ENCODE data around the gene TPM2.

Gene TPM2

GRCh38 chr9:35717132-35717870 lies 27.6 kb upstream of the TPM2 start:
- Histone ChIP-seq H3K4me1 (ENCODE audit: control insufficient read depth, insufficient read depth, low read length, unreplicated experiment) (no peaks in the 10 kb centered on the region), H2AFZ (ENCODE audit: low read length, unreplicated experiment) (no peak overlapping the region), H3K36me3 (ENCODE audit: insufficient read depth, low read length) (peaks cover 71% of the 10 kb centered on the region), H3K79me2 (ENCODE audit: control insufficient read depth, insufficient read depth, low read length, unreplicated experiment) (peaks cover 14% of the 10 kb centered on the region), H3K27me3 (ENCODE audit: insufficient read depth, low read length) (no peaks in the 10 kb centered on the region), H3K4me3 (ENCODE audit: low read depth, low read length) (no peak overlapping the region), H3K27ac (ENCODE audit: low read depth, low read length) (no peak overlapping the region)

DNA sequence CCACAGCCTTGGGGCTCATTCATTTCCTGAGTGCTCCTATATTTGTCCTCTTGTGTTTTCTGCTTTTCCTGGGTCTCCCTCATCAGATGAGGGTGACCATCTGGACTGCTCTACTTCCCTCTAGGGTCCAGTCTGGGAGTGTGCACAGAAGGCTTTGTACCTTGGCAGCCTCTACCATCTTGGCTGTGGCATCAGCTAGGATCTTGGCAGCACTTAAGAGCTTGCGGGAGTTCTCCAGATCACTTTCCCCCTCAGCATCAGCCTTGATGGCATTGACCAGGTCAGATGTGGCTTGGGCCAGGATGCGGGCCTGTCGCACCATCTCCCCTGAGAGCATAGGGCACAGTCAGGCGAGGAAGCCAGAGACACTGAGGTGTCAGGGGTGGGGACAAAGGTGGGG lies 26.5 kb upstream of the TPM2 start:
- peaks cover 64% of the 10 kb centered on the region for H3K36me3 ChIP-seq (ENCODE audit: insufficient read depth, low read length)
- no peak overlapping the region for H3K27ac ChIP-seq (ENCODE audit: low read depth, low read length)
- H2AFZ ChIP-seq (ENCODE audit: low read length, unreplicated experiment) = no peak overlapping the region
- H3K27me3 ChIP-seq (ENCODE audit: insufficient read depth, low read length) = no peaks in the 10 kb centered on the region
- H3K4me1 ChIP-seq (ENCODE audit: control insufficient read depth, insufficient read depth, low read length, unreplicated experiment) = no peaks in the 10 kb centered on the region
- no peak overlapping the region for H3K4me3 ChIP-seq (ENCODE audit: low read depth, low read length)
- peaks cover 6% of the 10 kb centered on the region for H3K79me2 ChIP-seq (ENCODE audit: control insufficient read depth, insufficient read depth, low read length, unreplicated experiment)

DNA sequence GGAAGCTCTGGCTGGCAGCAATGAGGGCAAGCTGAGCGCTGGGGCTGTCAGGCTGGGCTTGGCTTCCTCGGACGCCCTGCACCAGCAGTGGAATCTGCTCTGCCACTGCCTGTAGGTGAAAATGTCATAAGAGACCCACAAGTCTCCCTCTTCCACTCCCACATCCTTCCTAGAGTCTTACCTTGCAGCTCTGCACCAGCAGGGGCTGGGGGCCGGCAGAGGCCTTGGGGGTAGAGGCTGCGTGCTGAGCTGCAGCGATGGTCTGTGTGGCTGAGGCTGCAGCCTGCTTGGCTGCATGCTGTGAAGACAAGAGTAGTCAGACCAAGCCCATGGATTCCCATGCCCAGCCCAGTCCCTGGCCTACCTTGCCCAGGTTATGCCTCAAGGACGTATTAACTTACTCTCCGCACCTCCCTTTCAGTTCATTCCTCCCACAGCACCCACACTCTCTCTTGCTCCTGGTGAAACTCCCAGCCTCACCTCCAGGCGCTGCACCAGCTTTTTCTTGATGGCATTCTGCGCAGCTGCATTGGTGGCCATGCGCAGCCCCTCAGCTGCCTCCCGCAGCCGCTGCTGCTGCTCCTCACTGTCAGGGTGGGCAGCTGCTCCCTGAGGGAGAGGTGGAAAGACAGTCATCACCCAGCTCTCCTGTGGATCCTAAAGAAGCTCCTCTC lies 25.0 kb upstream of the TPM2 start:
- Histone ChIP-seq H3K36me3 (ENCODE audit: insufficient read depth, low read length) (peaks cover 60% of the 10 kb centered on the region; the same call in 1 of the 2 replicates), H3K4me1 (ENCODE audit: control insufficient read depth, insufficient read depth, low read length, unreplicated experiment) (no peaks in the 10 kb centered on the region), H3K79me2 (ENCODE audit: control insufficient read depth, insufficient read depth, low read length, unreplicated experiment) (peaks cover 6% of the 10 kb centered on the region), H2AFZ (ENCODE audit: low read length, unreplicated experiment) (no peak overlapping the region), H3K27me3 (ENCODE audit: insufficient read depth, low read length) (no peaks in the 10 kb centered on the region), H3K27ac (ENCODE audit: low read depth, low read length) (no peak overlapping the region), H3K4me3 (ENCODE audit: low read depth, low read length) (no peak overlapping the region)

DNA sequence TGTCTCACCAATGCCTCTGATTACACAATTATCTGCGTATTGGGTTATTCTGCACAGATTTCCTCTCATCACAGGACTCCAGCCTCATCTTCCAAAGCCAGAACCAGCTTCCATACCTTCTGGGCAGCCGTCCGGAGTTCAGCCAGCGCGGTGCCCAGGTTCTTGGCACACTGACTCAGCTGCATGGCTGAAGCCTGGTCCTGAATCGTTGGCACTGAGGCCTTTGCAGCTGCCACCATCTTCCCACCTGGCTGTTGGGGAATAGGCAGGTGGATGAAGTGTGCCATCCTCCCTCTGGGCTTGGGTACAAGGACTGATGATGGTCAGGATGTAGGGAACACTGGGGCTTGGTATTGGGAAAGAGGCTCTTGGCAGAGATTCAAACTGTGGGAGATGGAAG lies 24.4 kb upstream of the TPM2 start:
- no peaks in the 10 kb centered on the region for H3K27me3 ChIP-seq (ENCODE audit: insufficient read depth, low read length)
- no peaks in the 10 kb centered on the region for H3K4me1 ChIP-seq (ENCODE audit: control insufficient read depth, insufficient read depth, low read length, unreplicated experiment)
- H3K79me2 ChIP-seq (ENCODE audit: control insufficient read depth, insufficient read depth, low read length, unreplicated experiment) = peaks cover 6% of the 10 kb centered on the region

GRCh38 chr9:35713578-35713977 lies 23.9 kb upstream of the TPM2 start:
- Histone ChIP-seq H3K79me2 (ENCODE audit: control insufficient read depth, insufficient read depth, low read length, unreplicated experiment) (peaks cover 3% of the 10 kb centered on the region), H3K27me3 (ENCODE audit: insufficient read depth, low read length) (no peaks in the 10 kb centered on the region), H2AFZ (ENCODE audit: low read length, unreplicated experiment) (no peak overlapping the region), H3K36me3 (ENCODE audit: insufficient read depth, low read length) (peaks cover 59% of the 10 kb centered on the region), H3K4me3 (ENCODE audit: low read depth, low read length) (no peak overlapping the region), H3K27ac (ENCODE audit: low read depth, low read length) (no peak overlapping the region), H3K4me1 (ENCODE audit: control insufficient read depth, insufficient read depth, low read length, unreplicated experiment) (no peaks in the 10 kb centered on the region)

More for the DNA sequence above, 24.4 kb upstream of the TPM2 start:
- H2AFZ ChIP-seq (ENCODE audit: low read length, unreplicated experiment) = no peak overlapping the region
- peaks cover 58% of the 10 kb centered on the region; the same call in 1 of the 2 replicates for H3K36me3 ChIP-seq (ENCODE audit: insufficient read depth, low read length)
- no peak overlapping the region for H3K4me3 ChIP-seq (ENCODE audit: low read depth, low read length)
- H3K27ac ChIP-seq (ENCODE audit: low read depth, low read length) = no peak overlapping the region

GRCh38 chr9:35712762-35713400 lies 23.2 kb upstream of the TPM2 start:
- H3K4me3 ChIP-seq (ENCODE audit: low read depth, low read length) = no peak overlapping the region
- H3K27ac ChIP-seq (ENCODE audit: low read depth, low read length) = no peak overlapping the region
- H2AFZ ChIP-seq (ENCODE audit: low read length, unreplicated experiment) = no peak overlapping the region
- peaks cover 3% of the 10 kb centered on the region for H3K79me2 ChIP-seq (ENCODE audit: control insufficient read depth, insufficient read depth, low read length, unreplicated experiment)
- H3K36me3 ChIP-seq (ENCODE audit: insufficient read depth, low read length) = peaks cover 56% of the 10 kb centered on the region
- no peaks in the 10 kb centered on the region for H3K4me1 ChIP-seq (ENCODE audit: control insufficient read depth, insufficient read depth, low read length, unreplicated experiment)
- no peaks in the 10 kb centered on the region for H3K27me3 ChIP-seq (ENCODE audit: insufficient read depth, low read length)

- peaks cover 45% of the 10 kb centered on the region for H3K36me3 ChIP-seq (ENCODE audit: insufficient read depth, low read length)
- H3K27me3 ChIP-seq (ENCODE audit: insufficient read depth, low read length) = no peaks in the 10 kb centered on the region
- no peak overlapping the region for H3K4me3 ChIP-seq (ENCODE audit: low read depth, low read length)
Measured at GRCh38 chr9:35711501-35712428, 22.0 kb upstream of the TPM2 start.

GRCh38 chr9:35710818-35711500 lies 21.2 kb upstream of the TPM2 start:
- no peak overlapping the region for H2AFZ ChIP-seq (ENCODE audit: low read length, unreplicated experiment)
- H3K4me3 ChIP-seq (ENCODE audit: low read depth, low read length) = no peak overlapping the region
- H3K4me1 ChIP-seq (ENCODE audit: control insufficient read depth, insufficient read depth, low read length, unreplicated experiment) = no peaks in the 10 kb centered on the region
- no peaks in the 10 kb centered on the region for H3K27me3 ChIP-seq (ENCODE audit: insufficient read depth, low read length)
- H3K36me3 ChIP-seq (ENCODE audit: insufficient read depth, low read length) = peaks cover 45% of the 10 kb centered on the region
- H3K79me2 ChIP-seq (ENCODE audit: control insufficient read depth, insufficient read depth, low read length, unreplicated experiment) = no peaks in the 10 kb centered on the region
- no peak overlapping the region for H3K27ac ChIP-seq (ENCODE audit: low read depth, low read length)

More at GRCh38 chr9:35711501-35712428, 22.0 kb upstream of the TPM2 start:
- H3K4me1 ChIP-seq (ENCODE audit: control insufficient read depth, insufficient read depth, low read length, unreplicated experiment) = no peaks in the 10 kb centered on the region
- no peaks in the 10 kb centered on the region for H3K79me2 ChIP-seq (ENCODE audit: control insufficient read depth, insufficient read depth, low read length, unreplicated experiment)
- no peak overlapping the region for H2AFZ ChIP-seq (ENCODE audit: low read length, unreplicated experiment)
- no peak overlapping the region for H3K27ac ChIP-seq (ENCODE audit: low read depth, low read length)

DNA sequence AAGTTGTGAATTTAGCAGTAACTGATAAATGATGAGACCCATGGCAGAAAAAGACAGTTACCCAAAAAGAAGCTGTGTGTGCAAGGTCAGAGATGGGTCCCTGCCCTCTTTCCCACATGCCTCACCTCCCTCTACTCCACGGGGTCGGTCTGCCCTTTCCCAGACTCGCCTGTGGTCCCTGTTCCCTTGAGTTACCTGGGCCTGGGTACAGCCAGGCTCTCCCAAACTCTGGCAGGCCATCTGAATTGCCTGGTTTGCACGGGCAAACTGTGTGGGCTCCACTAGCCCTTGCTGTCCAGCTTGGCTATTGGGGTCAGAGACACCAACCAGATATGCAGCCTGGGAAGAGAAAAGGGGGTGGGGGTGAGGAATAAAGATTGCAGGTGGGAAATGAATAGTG lies 18.4 kb upstream of the TPM2 start:
- Histone ChIP-seq H3K36me3 (ENCODE audit: insufficient read depth, low read length) (peaks cover 47% of the 10 kb centered on the region), H3K79me2 (ENCODE audit: control insufficient read depth, insufficient read depth, low read length, unreplicated experiment) (no peaks in the 10 kb centered on the region), H3K27me3 (ENCODE audit: insufficient read depth, low read length) (no peaks in the 10 kb centered on the region), H3K4me1 (ENCODE audit: control insufficient read depth, insufficient read depth, low read length, unreplicated experiment) (no peaks in the 10 kb centered on the region), H2AFZ (ENCODE audit: low read length, unreplicated experiment) (no peak overlapping the region), H3K27ac (ENCODE audit: low read depth, low read length) (no peak overlapping the region), H3K4me3 (ENCODE audit: low read depth, low read length) (no peak overlapping the region)

DNA sequence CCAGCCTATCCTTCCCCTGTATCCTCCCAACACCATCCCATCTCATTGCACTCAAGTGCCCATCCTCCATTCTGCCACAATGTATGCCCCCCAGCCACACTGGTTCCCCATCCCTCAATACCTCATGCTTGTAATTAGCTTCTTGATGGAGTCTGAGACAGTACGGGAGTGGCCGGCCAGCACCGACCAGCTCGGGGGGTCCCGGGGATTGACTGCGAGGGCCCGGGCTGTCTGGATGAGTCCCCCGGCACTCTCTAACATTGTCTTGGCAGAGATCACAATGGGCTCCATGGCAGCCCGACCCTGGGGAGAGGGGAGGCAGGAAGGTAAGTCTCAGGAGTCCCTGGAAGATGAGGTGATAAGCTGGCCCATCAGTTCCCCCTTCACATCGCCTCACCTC lies 17.2 kb upstream of the TPM2 start:
- H3K36me3 ChIP-seq (ENCODE audit: insufficient read depth, low read length) = peaks cover 46% of the 10 kb centered on the region
- no peak overlapping the region for H3K27ac ChIP-seq (ENCODE audit: low read depth, low read length)
- H3K4me1 ChIP-seq (ENCODE audit: control insufficient read depth, insufficient read depth, low read length, unreplicated experiment) = no peaks in the 10 kb centered on the region
- no peak overlapping the region for H3K4me3 ChIP-seq (ENCODE audit: low read depth, low read length)
- no peak overlapping the region for H2AFZ ChIP-seq (ENCODE audit: low read length, unreplicated experiment)
- H3K27me3 ChIP-seq (ENCODE audit: insufficient read depth, low read length) = no peaks in the 10 kb centered on the region
- H3K79me2 ChIP-seq (ENCODE audit: control insufficient read depth, insufficient read depth, low read length, unreplicated experiment) = no peaks in the 10 kb centered on the region

Data from ACC112 (cell line).